Panc1 (cell line): ENCODE results near the gene HEG1. TPM values are rescaled to one million over a fixed set of nuclear protein-coding genes. Genes with fewer than 3 reads are reported as not detected.

Source experiments
- ATAC-seq: fragments of 200-7000 bp; cut with Tn5 transposase; 2 replicates; pipeline ENCODE4 v1.9.1; 2020; ENCODE audit warnings: mild to moderate bottlenecking, moderate library complexity
- Bru-seq: library from RNA; stranded (reverse); fragments of 400-500 nt; gene quantifications from one replicate; lab custom pipeline; 2021; lab: Mats Ljungman, UMichigan
- BruChase-seq, 2 experiments: library from RNA; stranded (reverse); fragments of 400-500 nt; gene quantifications; one replicate each; lab custom pipeline; 2021; lab: Mats Ljungman, UMichigan
- BruUV-seq: library from RNA; stranded (reverse); fragments of 400-500 nt; replicated peaks from 2 replicates; lab custom pipeline; 2021; lab: Mats Ljungman, UMichigan
- CTCF ChIA-PET: fragments of 300-600 bp; sonication (Branson Sonifier 250); formaldehyde crosslinking; loops from one replicate; lab custom pipeline; 2022; ENCODE audit warnings: antibody characterized with exemption; lab: Charles Lee
- POLR2A ChIA-PET: fragments of 300-600 bp; sonication (Branson Sonifier 250); formaldehyde crosslinking; loops from one replicate; lab custom pipeline; 2022; ENCODE audit warnings: antibody characterized with exemption; lab: Charles Lee
- DNase-seq: peaks from one replicate; pipeline ENCODE4 v3.0.0-alpha.2; 2010; ENCODE audit warnings: low read depth, low spot score
- H3K27ac ChIP-seq: 2 replicates; pipeline ENCODE4 v1.5.1; 2011; ENCODE audit warnings: mild to moderate bottlenecking, low read length, inconsistent platforms
- H3K27me3 ChIP-seq: fragments of 200-500 bp; sonication (Bioruptor generic); 2 replicates; pipeline ENCODE4 v1.6.0; 2014; ENCODE audit warnings: low read length, inconsistent platforms; ENCODE audit not compliant: control insufficient read depth, insufficient read depth
- H3K36me3 ChIP-seq: fragments of 200-500 bp; sonication (Bioruptor generic); 2 replicates; pipeline ENCODE4 v1.5.1; 2014; ENCODE audit warnings: inconsistent platforms, mild to moderate bottlenecking, low read length, moderate library complexity; ENCODE audit not compliant: control insufficient read depth, insufficient read depth
- H3K4me1 ChIP-seq: 2 replicates; pipeline ENCODE4 v1.5.1; 2011; ENCODE audit warnings: inconsistent platforms, mild to moderate bottlenecking, low read length, moderate library complexity; ENCODE audit not compliant: control insufficient read depth, insufficient read depth
- H3K4me3 ChIP-seq, 2 experiments: 2 replicates each; pipeline ENCODE4 v1.5.1; 2011 to 2012; ENCODE audit warnings: low read depth in 2 of 2, low read length in 2 of 2, mild to moderate bottlenecking in 2 of 2, inconsistent platforms in 1 of 2, moderate library complexity in 1 of 2
- H3K9me3 ChIP-seq: fragments of 200-500 bp; sonication (Bioruptor generic); 2 replicates; pipeline ENCODE4 v1.5.1; 2014; ENCODE audit warnings: low read depth, mild to moderate bottlenecking, inconsistent platforms, low read length, moderate library complexity; ENCODE audit not compliant: control insufficient read depth, insufficient read depth
- CTCF ChIP-seq: fragments of 450-650 bp; IDR thresholded peaks from 2 replicates; pipeline ENCODE4 v1.5.1; 2017; ENCODE audit warnings: mild to moderate bottlenecking
- POLR2AphosphoS5 ChIP-seq: IDR thresholded peaks from 2 replicates; pipeline ENCODE4 v1.6.1; 2012; ENCODE audit warnings: mild to moderate bottlenecking, low read depth, low read length, moderate library complexity
- SIN3A ChIP-seq: IDR thresholded peaks from 2 replicates; pipeline ENCODE4 v1.6.1; 2012; ENCODE audit warnings: low read depth, mild to moderate bottlenecking, low read length, moderate library complexity, borderline replicate concordance; ENCODE audit not compliant: insufficient read depth
- TCF7L2 ChIP-seq: IDR thresholded peaks from 2 replicates; pipeline ENCODE4 v1.6.1; 2011; ENCODE audit warnings: mild to moderate bottlenecking, low read depth, low read length, inconsistent platforms
- in situ Hi-C: cut with HindIII; loops from 2 replicates; pipeline ENCODE4 v1.10.0; 2016; ENCODE audit warnings: low sequenced_read_pairs, low pct_unique_long_range_greater_than_20kb
- intact Hi-C: fragments of 100-400 bp; cut with micrococcal nuclease; formaldehyde crosslinking; loops from one replicate; pipeline ENCODE4 v1.10.0; 2022; ENCODE audit not compliant: unreplicated experiment
- long read RNA-seq: library from polyadenylated mRNA; unstranded; transcript quantifications from one replicate; pipeline ENCODE4 v2.0.0, GENCODE V29; 2021; ENCODE audit not compliant: unreplicated experiment
- polyA plus RNA-seq: library from polyadenylated mRNA; unstranded; fragments of >200 nt; gene quantifications from one replicate; pipeline ENCODE4 v1.2.1, GENCODE V29; 2012; ENCODE audit warnings: missing spikeins; ENCODE audit not compliant: insufficient read length
- total RNA-seq: library from RNA; stranded (reverse); gene quantifications from one replicate; pipeline ENCODE4 v1.2.1, GENCODE V29; 2021; ENCODE audit not compliant: unreplicated experiment
- TF ChIP-seq, protein P1 (sequence below), 2 experiments: IDR thresholded peaks; 2 replicates each; pipeline ENCODE4 v1.6.1; 2011 to 2012; ENCODE audit warnings: low read depth in 2 of 2, control low read depth in 1 of 2, low read length in 1 of 2, mild to moderate bottlenecking in 1 of 2, moderate library complexity in 1 of 2; ENCODE audit not compliant: insufficient read depth in 1 of 2

HEG1 gene, protein sequence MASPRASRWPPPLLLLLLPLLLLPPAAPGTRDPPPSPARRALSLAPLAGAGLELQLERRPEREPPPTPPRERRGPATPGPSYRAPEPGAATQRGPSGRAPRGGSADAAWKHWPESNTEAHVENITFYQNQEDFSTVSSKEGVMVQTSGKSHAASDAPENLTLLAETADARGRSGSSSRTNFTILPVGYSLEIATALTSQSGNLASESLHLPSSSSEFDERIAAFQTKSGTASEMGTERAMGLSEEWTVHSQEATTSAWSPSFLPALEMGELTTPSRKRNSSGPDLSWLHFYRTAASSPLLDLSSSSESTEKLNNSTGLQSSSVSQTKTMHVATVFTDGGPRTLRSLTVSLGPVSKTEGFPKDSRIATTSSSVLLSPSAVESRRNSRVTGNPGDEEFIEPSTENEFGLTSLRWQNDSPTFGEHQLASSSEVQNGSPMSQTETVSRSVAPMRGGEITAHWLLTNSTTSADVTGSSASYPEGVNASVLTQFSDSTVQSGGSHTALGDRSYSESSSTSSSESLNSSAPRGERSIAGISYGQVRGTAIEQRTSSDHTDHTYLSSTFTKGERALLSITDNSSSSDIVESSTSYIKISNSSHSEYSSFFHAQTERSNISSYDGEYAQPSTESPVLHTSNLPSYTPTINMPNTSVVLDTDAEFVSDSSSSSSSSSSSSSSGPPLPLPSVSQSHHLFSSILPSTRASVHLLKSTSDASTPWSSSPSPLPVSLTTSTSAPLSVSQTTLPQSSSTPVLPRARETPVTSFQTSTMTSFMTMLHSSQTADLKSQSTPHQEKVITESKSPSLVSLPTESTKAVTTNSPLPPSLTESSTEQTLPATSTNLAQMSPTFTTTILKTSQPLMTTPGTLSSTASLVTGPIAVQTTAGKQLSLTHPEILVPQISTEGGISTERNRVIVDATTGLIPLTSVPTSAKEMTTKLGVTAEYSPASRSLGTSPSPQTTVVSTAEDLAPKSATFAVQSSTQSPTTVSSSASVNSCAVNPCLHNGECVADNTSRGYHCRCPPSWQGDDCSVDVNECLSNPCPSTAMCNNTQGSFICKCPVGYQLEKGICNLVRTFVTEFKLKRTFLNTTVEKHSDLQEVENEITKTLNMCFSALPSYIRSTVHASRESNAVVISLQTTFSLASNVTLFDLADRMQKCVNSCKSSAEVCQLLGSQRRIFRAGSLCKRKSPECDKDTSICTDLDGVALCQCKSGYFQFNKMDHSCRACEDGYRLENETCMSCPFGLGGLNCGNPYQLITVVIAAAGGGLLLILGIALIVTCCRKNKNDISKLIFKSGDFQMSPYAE (N-terminal part only)
- total RNA-seq = 141 TPM
- 63.2 TPM for polyA plus RNA-seq
- percentile 96 among the genes with signal in this experiment for Bru-seq, nascent RNA
- BruChase-seq, experiment 1, labeled RNA remaining after a 2-hour chase = percentile 91 among the genes with signal in this experiment
- BruChase-seq, experiment 2, labeled RNA remaining after a 6-hour chase = percentile 96 among the genes with signal in this experiment
- long read RNA-seq, full-length matches to known transcripts = 2 of 104 reads
- long read RNA-seq, partial matches to known transcripts = 41 of 104 reads
- long read RNA-seq, other reads (novel, unspliced or antisense) = 61 of 104 reads

DNA sequence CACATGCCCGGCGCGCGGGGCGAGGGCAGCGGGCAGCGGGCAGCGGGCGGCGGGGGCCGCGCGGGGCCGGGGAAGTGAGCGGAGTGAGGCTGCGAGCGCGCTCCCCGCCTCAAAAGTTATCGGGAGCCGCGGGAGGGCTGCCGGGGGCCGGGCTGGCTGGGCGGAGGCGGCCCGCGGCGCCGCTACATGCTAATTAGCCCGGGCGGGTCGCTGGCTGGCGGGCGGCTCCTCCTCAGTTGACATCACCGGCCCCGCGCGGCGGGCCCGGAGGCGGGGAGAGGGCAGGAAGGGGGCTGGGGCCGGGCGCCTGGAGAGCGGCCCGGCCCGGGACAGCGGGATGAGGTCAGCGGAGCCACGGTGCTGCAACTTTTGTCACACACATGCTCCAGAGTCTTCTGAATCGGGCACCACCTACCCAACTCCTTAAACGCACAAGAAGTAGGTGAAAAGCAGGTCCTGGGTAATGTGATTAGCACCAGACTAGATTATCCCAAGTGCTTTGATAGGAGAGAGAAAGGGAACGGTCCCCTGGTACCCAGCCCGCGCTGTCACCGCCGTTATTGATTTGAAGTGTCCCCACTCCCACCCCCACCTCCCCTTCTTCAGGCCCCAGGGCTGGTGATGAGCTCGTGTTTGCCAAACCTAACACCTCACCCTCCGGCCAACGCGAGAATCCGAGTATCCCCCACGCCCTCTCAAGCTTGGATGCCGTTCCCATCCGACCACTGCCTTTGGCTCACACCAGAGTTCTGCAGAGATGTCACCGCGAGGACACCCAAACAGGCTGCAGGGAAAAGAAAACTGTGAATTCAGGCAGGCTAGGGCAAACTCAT lies at the start of gene HEG1:
HEG1 (minus strand) TSS at position 85 of the 833 bp plus-strand sequence. CDS start 107 bp downstream, outside the sequence.
- ATAC-seq = peak; percentile 86
- Histone ChIP-seq H3K4me3 (peak within 1 kb of the TSS; percentile 92 to 94), H3K27me3 (no peaks in the 10 kb centered on the region), H3K4me1 (peaks cover 69% of the 10 kb centered on the region), H3K27ac (peak within 1 kb of the TSS; percentile 96), H3K36me3 (no peaks in the 10 kb centered on the region), H3K9me3 (no peaks in the 10 kb centered on the region)
- ChIA-PET CTCF (interaction anchor here (0.6 to 1.0 kb wide), 2 partner anchors 94 to 108 kb away, joined by 3 to 6 read pairs; no protein-coding TSS in a partner anchor), POLR2A (interaction anchor here (0.6 kb wide), 3 partner anchors 8 to 53 kb away, joined by 3 to 9 read pairs (median 7); no protein-coding TSS in a partner anchor)
- TF ChIP-seq, protein P1, sequence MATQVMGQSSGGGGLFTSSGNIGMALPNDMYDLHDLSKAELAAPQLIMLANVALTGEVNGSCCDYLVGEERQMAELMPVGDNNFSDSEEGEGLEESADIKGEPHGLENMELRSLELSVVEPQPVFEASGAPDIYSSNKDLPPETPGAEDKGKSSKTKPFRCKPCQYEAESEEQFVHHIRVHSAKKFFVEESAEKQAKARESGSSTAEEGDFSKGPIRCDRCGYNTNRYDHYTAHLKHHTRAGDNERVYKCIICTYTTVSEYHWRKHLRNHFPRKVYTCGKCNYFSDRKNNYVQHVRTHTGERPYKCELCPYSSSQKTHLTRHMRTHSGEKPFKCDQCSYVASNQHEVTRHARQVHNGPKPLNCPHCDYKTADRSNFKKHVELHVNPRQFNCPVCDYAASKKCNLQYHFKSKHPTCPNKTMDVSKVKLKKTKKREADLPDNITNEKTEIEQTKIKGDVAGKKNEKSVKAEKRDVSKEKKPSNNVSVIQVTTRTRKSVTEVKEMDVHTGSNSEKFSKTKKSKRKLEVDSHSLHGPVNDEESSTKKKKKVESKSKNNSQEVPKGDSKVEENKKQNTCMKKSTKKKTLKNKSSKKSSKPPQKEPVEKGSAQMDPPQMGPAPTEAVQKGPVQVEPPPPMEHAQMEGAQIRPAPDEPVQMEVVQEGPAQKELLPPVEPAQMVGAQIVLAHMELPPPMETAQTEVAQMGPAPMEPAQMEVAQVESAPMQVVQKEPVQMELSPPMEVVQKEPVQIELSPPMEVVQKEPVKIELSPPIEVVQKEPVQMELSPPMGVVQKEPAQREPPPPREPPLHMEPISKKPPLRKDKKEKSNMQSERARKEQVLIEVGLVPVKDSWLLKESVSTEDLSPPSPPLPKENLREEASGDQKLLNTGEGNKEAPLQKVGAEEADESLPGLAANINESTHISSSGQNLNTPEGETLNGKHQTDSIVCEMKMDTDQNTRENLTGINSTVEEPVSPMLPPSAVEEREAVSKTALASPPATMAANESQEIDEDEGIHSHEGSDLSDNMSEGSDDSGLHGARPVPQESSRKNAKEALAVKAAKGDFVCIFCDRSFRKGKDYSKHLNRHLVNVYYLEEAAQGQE (IDR thresholded peaks at IDR 0.05; ENCODE audit: insufficient read depth in 1 of 2, low read depth in 2 of 2, low read length in 1 of 2) = no peak
- TF ChIP-seq SIN3A = peak; percentile 93; the same call in 1 of the 2 replicates
- DNase-seq = no peak
- BruUV-seq = no TSS peak
- intact Hi-C loops = no loop called here
- in situ Hi-C loops = no loop called here

GRCh38 chr3:125105116-125105515 lies 49.3 kb upstream of the HEG1 start:
- Histone ChIP-seq H3K4me1 (peaks cover 19% of the 10 kb centered on the region), H3K27me3 (no peaks in the 10 kb centered on the region), H3K27ac (no peak overlapping the region), H3K9me3 (no peaks in the 10 kb centered on the region), H3K4me3 (no peak overlapping the region), H3K36me3 (no peaks in the 10 kb centered on the region)
- ChIA-PET CTCF (interaction anchor here (0.5 kb wide), 1 partner anchor 308 kb away, joined by 5 read pairs; no protein-coding TSS in a partner anchor), POLR2A (no interaction called here)
- no TSS peak for BruUV-seq
- DNase-seq (no peak), ATAC-seq (no peak)
- intact Hi-C loops = no loop called here
- TF ChIP-seq, protein P1 (IDR thresholded peaks at IDR 0.05; ENCODE audit: insufficient read depth in 1 of 2, low read depth in 2 of 2, low read length in 1 of 2) = no peak
- TF ChIP-seq CTCF (no peak), POLR2AphosphoS5 (no peak), SIN3A (no peak), TCF7L2 (no peak)
- in situ Hi-C loops = no loop called here
